SKM-1 treated with dmso at 0.1 percent for 144 hours (cell line): ENCODE measurements around the gene SHROOM2.
"Not testable (repeated sequence)": the region's sequence is repeated elsewhere in the genome, so short reads cannot be mapped to it uniquely, and the experiment has no call there.

ENCODE experiments used
- DNase-seq: peaks from one replicate; lab custom pipeline; 2025; ENCODE audit not compliant: unreplicated experiment; lab: John Stamatoyannopoulos, UW

The SHROOM2 gene

DNA sequence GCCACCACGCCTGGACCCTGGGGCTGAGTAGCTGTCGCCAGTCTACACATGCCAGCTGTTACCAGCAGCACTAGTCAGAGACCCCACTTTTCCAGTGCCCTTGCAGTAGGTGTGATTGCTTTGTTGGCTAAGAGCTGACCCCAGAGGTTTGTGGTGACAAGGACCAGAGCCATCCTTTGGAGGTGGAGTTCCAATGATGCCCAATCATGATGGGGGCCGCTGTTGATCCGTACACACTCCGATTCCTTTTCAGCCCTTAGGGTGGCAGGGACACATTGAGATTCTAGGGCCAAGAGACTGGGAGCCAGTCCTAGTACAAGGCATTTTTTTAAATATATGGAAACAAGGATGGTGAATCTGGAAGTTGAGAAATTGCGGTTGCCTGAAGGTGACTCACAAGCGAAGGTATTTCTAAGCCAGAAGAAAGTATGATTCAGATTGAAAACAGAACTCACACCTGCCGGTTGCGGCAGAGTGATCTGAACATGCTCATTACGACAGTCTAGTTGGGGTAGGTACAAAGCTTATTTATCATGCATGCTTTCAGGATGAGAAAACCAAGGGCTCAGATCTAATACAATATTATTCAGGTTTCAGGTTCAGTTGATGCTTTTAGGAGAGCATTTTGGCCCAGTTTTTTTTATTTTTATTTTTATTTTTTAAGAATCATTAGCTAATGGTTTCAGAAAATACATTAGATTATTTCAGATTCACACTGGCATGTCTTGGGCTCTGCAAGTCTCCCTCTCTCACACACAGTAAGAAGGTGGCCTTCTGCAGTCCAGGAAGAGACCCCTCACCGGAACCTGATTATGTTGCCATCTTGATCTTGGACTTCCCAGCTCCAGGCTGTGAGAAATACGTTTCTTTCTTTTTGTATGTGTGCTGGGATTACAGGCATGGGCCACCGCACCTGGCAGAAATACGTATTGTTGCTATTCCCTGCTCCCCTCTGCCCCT is 43.4 kb downstream of the SHROOM2 start:
- DNase-seq: no peak

DNA sequence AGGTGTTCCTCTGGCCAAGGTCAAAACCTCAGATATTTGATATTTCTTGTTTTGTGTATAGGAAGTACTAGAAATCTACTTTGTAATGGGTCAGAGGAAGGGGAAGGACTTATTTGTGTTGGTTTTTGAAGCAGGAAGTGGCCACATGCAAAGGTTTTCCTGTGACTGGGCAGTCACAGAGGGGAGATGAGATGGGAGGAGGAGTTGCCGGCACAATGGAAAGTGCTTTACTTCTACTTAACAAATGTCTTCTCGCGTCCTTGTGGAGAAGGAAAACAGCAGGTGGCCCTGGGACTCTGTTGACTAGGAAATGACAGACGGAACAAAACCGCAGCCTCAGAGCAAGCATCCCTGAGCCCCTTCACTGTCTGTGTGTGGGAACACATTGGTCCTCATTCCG is 46.6 kb downstream of the SHROOM2 start:
- DNase-seq: no peak

- DNase-seq: no peak
Observed at GRCh38 chrX:9835585-9836210, 49.5 kb downstream of the SHROOM2 start.

DNA sequence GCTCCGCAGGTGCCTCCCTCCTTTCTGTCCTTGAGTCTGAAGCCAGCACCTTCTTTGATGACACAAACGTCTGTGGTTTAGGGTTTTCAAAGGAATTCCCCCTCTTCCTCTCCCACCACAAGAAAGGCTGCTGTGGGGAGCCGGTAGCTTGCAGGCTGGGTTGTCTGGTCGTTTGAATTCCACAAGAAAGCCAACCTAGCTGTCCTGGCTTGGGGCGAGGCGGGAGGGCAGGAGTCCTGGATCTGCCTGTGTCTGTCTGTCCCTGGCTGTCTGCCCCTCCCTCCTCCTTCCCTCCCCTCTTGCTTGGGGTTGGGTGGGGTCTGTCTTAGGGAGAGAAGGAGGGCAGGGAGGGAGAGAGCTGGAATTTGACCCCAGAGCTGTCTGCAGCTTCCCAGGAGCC is 56.3 kb downstream of the SHROOM2 start:
- no peak for DNase-seq

GRCh38 chrX:9844936-9845577 is 58.8 kb downstream of the SHROOM2 start:
- no peak for DNase-seq

DNA sequence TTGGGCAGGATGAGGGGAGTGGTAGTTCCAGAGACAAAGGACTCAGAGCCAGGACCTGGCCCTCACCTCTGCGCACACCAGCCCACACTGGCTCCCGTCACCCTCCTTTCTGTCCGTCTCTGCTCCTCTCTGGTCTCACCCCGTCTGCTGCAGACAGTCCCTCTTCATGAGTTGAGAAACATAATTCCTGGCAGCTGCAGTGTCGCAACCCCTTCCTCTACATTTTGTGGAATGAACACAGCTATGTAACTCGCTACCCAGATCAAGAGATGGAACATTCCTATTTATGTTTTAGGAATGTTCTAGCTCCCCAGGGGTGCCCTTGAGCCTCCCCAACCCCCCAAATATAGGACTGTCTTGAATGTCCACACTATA is 59.3 kb downstream of the SHROOM2 start:
- DNase-seq: no peak

- DNase-seq: no peak
Observed at GRCh38 chrX:9846631-9847030, 60.4 kb downstream of the SHROOM2 start.

GRCh38 chrX:9847071-9847470 is 60.8 kb downstream of the SHROOM2 start:
- no peak for DNase-seq

GRCh38 chrX:9848718-9849479 is 62.7 kb downstream of the SHROOM2 start:
- no peak for DNase-seq

- no peak for DNase-seq
Observed at GRCh38 chrX:9851890-9852289, 65.7 kb downstream of the SHROOM2 start.

DNA sequence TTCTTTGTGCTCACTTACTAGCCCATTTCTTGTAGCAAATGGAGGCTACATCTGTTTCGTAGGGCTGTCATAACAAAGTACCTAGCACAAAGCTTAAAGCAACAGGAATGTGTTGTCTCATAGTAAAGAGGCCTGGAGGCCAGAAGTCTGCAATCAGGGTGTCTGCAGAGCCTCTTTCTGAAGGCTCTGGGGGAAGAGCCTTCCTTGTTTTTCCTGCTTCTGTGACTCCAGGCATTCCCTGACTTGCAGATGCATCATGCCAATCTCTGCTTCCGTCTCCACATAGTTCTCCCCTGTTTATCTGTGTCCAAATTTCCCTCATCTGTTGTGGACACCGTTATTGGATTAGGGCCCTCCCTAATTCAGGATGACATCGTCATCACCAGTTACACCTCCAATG is 67.1 kb downstream of the SHROOM2 start:
- DNase-seq: no peak

GRCh38 chrX:9855561-9856283 is 69.5 kb downstream of the SHROOM2 start:
- no peak for DNase-seq

DNA sequence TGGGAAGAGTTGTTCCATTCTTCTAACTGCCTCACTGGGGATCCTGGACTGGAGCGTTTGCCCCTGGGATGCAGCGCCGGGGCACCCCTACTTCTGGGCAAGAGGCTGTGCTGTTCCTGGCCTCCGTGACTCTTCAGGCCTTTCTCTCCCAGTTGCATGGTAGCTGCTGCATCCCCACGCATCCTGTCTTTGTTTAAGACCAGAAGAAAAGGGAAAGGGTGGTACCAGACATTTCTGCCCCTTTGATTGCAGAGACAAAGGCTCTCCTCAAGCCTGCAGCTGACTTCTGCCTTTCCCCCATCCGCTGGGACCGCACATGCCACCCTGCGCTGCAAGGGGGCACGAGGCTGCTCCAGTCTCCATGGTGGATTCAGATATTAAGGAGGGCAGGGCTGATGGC is 70.4 kb downstream of the SHROOM2 start:
- no peak for DNase-seq

DNA sequence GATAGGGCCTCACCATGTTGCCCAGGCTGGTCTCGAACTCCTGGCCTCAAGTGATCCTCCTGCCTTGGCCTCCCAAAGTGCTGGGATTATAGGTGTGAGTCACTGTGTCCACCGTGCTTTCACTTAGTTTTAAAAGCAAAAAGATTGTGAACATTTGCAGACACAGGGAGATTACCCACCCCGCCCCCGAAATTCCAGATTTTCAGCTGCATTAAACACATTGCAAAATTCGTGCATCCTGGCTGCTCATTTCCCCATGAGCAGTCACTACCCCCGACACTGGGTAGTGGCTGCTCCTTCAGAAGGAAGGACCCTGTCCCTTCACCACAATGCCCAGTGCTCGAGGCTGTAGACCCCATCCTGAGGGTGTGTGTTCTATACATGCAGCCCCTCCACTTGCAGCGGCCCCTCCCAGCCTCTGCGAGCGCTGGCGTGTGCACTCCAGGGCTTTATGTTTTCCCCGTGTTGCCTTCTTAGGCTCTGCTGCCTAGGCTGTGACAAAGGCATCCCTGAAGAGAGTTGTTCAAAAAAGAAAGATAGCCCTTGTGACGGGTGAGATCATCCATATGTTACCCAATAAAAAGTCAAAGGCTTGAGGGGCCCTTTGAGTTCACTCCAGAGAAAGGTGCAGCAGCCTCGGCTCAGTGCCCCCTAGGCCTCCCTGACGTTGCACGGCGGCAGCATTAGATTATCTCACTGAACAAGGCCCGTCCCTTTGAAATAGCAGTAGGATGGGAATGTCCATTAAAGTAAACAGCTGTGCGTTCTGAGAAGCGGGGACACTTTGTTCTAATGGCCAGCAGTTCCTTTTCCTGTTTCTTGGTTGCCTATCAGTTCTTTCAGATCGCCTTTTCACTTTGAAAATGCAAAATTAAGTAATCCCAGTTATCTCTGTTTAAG is 71.6 kb downstream of the SHROOM2 start:
- DNase-seq: no peak

- not testable (repeated sequence) for DNase-seq
Observed at GRCh38 chrX:9858684-9859083, 72.5 kb downstream of the SHROOM2 start.

GRCh38 chrX:9859711-9860555 is 73.7 kb downstream of the SHROOM2 start:
- no peak for DNase-seq

DNA sequence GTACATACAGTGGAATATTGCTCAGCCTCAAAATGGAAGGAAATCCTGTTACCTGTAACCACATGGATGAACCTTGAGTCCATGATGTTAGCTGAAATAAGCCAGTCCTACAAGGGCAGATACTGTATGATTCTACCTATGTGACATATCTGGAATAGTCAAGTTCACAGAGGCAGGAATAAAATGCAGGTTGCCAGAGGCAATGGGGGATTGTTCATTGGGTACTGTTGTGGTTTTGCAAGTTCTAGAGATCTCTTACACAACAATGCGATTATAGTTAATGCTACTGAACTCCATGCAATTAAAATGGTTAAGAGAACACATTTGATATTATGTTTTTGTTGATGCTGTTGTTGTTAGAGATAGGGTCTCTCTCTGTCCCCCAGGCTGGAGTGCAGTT is 74.6 kb downstream of the SHROOM2 start:
- no peak for DNase-seq

- no peak for DNase-seq
Observed at GRCh38 chrX:9861711-9862110, 75.5 kb downstream of the SHROOM2 start.

DNA sequence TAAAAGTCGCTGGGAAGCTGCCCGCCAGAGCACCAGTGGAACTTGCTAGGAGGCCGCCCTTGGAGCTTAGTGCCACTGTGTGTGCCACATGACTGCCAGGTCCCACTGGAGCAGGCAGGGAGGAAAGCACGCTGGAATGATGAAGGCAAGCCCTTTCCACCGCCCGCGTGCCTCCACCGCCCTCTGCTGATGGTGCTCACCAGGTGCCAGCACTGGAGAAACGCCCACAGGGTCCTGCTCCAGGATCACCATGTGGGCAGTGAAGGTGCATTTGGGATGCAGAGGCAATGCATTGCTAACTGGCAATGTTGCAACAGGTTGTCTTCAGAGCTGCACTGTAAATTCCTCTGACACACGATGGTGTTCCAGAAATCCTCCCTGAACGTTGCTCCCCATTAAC is 76.3 kb downstream of the SHROOM2 start:
- no peak for DNase-seq
